DND-41 (cell line): ENCODE data around the gene CSRP3.

Source experiments
- ATAC-seq: fragments of 200-7000 bp; cut with Tn5 transposase; 3 replicates; pipeline ENCODE4 v1.9.1; 2021; ENCODE audit warnings: low read depth; ENCODE audit not compliant: insufficient read depth
- DNase-seq: peaks from one replicate; pipeline ENCODE4 v3.0.0-alpha.2; 2020
- H2AFZ ChIP-seq: 2 replicates; pipeline ENCODE4 v1.6.0; 2012; ENCODE audit warnings: low read depth, low read length
- H3K27ac ChIP-seq: 2 replicates; pipeline ENCODE4 v1.5.1; 2012; ENCODE audit warnings: low read length, inconsistent platforms
- H3K27me3 ChIP-seq: fragments of 200-600 bp; sonication (generic); 2 replicates; pipeline ENCODE4 v1.6.0; 2012; ENCODE audit warnings: low read length, mild to moderate bottlenecking, inconsistent platforms; ENCODE audit not compliant: insufficient read depth, poor library complexity
- H3K36me3 ChIP-seq: 2 replicates; pipeline ENCODE4 v1.5.1; 2012; ENCODE audit warnings: low read length, inconsistent platforms; ENCODE audit not compliant: insufficient read depth
- H3K4me1 ChIP-seq: 2 replicates; pipeline ENCODE4 v1.5.1; 2012; ENCODE audit warnings: mild to moderate bottlenecking, low read length; ENCODE audit not compliant: insufficient read depth
- H3K4me2 ChIP-seq: 2 replicates; pipeline ENCODE4 v1.6.0; 2012; ENCODE audit warnings: mild to moderate bottlenecking, moderate library complexity, low read length, inconsistent platforms; ENCODE audit not compliant: insufficient read depth
- H3K4me3 ChIP-seq, 2 experiments: fragments of 200-600 bp in 1 of 2; shearing (Covaris generic) in 1 of 2; 2 replicates each; pipeline ENCODE4 v1.5.1; 2012 to 2016; ENCODE audit warnings: inconsistent platforms in 2 of 2, low read length in 2 of 2, mild to moderate bottlenecking in 2 of 2, low read depth in 1 of 2, moderate library complexity in 1 of 2
- H3K79me2 ChIP-seq: 2 replicates; pipeline ENCODE4 v1.6.0; 2012; ENCODE audit warnings: low read length, inconsistent platforms; ENCODE audit not compliant: insufficient read depth
- H3K9ac ChIP-seq: 2 replicates; pipeline ENCODE4 v1.6.0; 2012; ENCODE audit warnings: low read depth, mild to moderate bottlenecking, inconsistent platforms, low read length, moderate library complexity
- H3K9me3 ChIP-seq: 2 replicates; pipeline ENCODE4 v1.5.1; 2012; ENCODE audit warnings: low read length, moderate library complexity, mild to moderate bottlenecking, inconsistent platforms; ENCODE audit not compliant: insufficient read depth, severe bottlenecking
- H4K20me1 ChIP-seq: 2 replicates; pipeline ENCODE4 v1.6.0; 2012; ENCODE audit warnings: low read length; ENCODE audit not compliant: insufficient read depth
- CTCF ChIP-seq: IDR thresholded peaks from 2 replicates; pipeline ENCODE4 v1.5.1; 2012; ENCODE audit warnings: borderline replicate concordance, low read length, moderate library complexity, mild to moderate bottlenecking; ENCODE audit not compliant: poor library complexity, severe bottlenecking; ENCODE audit errors: extremely low read depth
- EZH2 ChIP-seq: IDR thresholded peaks from 3 replicates; pipeline ENCODE4 v1.6.1; 2012; ENCODE audit warnings: borderline replicate concordance, low read depth, mild to moderate bottlenecking, moderate library complexity, low read length, inconsistent platforms; ENCODE audit not compliant: severe bottlenecking

Gene CSRP3

GRCh38 chr11:19185516-19186052, 16.2 kb downstream of the CSRP3 start:
- no peaks in the 10 kb centered on the region for H3K79me2 ChIP-seq

GRCh38 chr11:19185036-19185435, 16.7 kb downstream of the CSRP3 start:
- Histone ChIP-seq H3K4me2 (no peak overlapping the region), H3K79me2 (no peaks in the 10 kb centered on the region), H2AFZ (no peak overlapping the region), H3K27me3 (no peaks in the 10 kb centered on the region), H3K27ac (no peak overlapping the region), H3K9me3 (no peaks in the 10 kb centered on the region), H3K4me1 (no peaks in the 10 kb centered on the region), H3K9ac (no peak overlapping the region), H3K36me3 (no peaks in the 10 kb centered on the region), H4K20me1 (no peaks in the 10 kb centered on the region), H3K4me3 (no peak overlapping the region)
- ATAC-seq (no peak), DNase-seq (no peak)
- TF ChIP-seq CTCF, result no peak

More at GRCh38 chr11:19185516-19186052, 16.2 kb downstream of the CSRP3 start:
- Histone ChIP-seq H3K9me3 (no peaks in the 10 kb centered on the region), H3K27me3 (no peaks in the 10 kb centered on the region), H4K20me1 (no peaks in the 10 kb centered on the region), H3K4me3 (no peak overlapping the region), H3K9ac (no peak overlapping the region), H3K4me2 (no peak overlapping the region), H3K27ac (no peak overlapping the region), H3K4me1 (no peaks in the 10 kb centered on the region), H3K36me3 (no peaks in the 10 kb centered on the region), H2AFZ (no peak overlapping the region)
- no peak for TF ChIP-seq EZH2
- TF ChIP-seq CTCF, result no peak
- DNase-seq (no peak), ATAC-seq (no peak)

- TF ChIP-seq EZH2 (no peak), CTCF (no peak)
- H3K36me3 ChIP-seq, result no peaks in the 10 kb centered on the region
- H3K79me2 ChIP-seq, result no peaks in the 10 kb centered on the region
- no peak for DNase-seq
- no peak overlapping the region for H3K4me3 ChIP-seq
- H3K27me3 ChIP-seq, result no peaks in the 10 kb centered on the region
- no peak overlapping the region for H2AFZ ChIP-seq
- H3K4me1 ChIP-seq, result no peaks in the 10 kb centered on the region
- H4K20me1 ChIP-seq, result no peaks in the 10 kb centered on the region
- no peak overlapping the region for H3K27ac ChIP-seq
- no peak for ATAC-seq
- no peaks in the 10 kb centered on the region for H3K9me3 ChIP-seq
- no peak overlapping the region for H3K4me2 ChIP-seq
- H3K9ac ChIP-seq, result no peak overlapping the region
Observed at GRCh38 chr11:19183646-19184045, 18.1 kb downstream of the CSRP3 start.
